ENCODE measurements around the gene BCLAF1. TPM values are rescaled to one million over a fixed set of nuclear protein-coding genes. Genes with fewer than 3 reads are reported as not detected.

Gene BCLAF1
- total and polyA plus RNA-seq, 9 of the 15 experiments (the other 6 are each of a cell fraction or from before 2014, with no cell fraction given) = 65.4 to 286 (median 165) TPM

DNA sequence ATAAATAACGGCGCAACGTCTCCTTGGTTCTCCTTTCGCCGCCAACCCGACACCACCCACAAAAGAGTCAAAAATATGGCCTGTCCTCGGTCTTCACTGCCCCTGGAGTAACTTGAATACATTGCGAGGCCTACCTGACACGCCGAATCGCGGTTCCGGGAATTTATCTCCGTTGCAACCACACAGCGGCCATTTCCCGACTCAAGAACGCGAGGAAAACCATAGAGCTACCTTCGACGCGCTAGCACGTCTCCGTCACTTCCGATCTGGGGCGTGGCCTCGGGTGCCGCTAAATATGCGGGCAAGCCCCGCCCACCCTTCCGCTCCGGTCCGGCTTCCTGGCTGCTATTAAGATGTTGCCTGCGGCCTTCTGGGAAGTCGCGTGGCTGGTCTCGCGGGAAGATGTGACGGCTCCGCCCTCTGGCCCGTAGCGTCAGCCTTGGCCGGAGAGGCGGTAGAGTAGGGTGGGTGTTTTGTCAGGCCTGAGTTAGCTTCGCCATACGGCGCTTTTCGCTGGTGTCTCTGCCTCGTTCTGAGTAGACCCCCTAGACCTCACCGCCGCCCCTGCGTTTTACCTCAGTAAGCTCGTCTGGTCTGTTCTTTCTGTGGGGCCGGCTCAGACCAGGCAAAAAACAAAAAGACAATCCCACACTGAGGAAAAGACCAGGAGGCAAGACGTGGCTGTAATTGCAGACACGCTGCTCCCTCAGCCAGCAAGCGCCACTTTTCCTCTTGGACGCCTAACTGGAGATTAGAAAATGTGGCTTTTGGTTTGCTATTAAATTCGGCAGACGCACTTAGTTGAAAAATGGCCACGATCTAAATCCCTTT lies at the start of gene BCLAF1 (continued):
- TF ChIP-seq, protein P1, sequence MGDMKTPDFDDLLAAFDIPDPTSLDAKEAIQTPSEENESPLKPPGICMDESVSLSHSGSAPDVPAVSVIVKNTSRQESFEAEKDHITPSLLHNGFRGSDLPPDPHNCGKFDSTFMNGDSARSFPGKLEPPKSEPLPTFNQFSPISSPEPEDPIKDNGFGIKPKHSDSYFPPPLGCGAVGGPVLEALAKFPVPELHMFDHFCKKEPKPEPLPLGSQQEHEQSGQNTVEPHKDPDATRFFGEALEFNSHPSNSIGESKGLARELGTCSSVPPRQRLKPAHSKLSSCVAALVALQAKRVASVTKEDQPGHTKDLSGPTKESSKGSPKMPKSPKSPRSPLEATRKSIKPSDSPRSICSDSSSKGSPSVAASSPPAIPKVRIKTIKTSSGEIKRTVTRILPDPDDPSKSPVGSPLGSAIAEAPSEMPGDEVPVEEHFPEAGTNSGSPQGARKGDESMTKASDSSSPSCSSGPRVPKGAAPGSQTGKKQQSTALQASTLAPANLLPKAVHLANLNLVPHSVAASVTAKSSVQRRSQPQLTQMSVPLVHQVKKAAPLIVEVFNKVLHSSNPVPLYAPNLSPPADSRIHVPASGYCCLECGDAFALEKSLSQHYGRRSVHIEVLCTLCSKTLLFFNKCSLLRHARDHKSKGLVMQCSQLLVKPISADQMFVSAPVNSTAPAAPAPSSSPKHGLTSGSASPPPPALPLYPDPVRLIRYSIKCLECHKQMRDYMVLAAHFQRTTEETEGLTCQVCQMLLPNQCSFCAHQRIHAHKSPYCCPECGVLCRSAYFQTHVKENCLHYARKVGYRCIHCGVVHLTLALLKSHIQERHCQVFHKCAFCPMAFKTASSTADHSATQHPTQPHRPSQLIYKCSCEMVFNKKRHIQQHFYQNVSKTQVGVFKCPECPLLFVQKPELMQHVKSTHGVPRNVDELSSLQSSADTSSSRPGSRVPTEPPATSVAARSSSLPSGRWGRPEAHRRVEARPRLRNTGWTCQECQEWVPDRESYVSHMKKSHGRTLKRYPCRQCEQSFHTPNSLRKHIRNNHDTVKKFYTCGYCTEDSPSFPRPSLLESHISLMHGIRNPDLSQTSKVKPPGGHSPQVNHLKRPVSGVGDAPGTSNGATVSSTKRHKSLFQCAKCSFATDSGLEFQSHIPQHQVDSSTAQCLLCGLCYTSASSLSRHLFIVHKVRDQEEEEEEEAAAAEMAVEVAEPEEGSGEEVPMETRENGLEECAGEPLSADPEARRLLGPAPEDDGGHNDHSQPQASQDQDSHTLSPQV (IDR thresholded peaks at IDR 0.05) = 0 out of 2 replicates have a peak, but pooled peaks have one; percentile 86
- TF ChIP-seq ZNF23 (CRISPR knock-in tag; IDR thresholded peaks at IDR 0.05) (0 out of 2 replicates have a peak, but pooled peaks have one; percentile 57), ZNF445 (CRISPR knock-in tag; IDR thresholded peaks at IDR 0.05; ENCODE audit: low read depth) (no peak), ZNF766 (CRISPR knock-in tag; conservative IDR thresholded peaks at IDR 0.05) (peak; percentile 63; the same call in 1 of the 2 replicates), ZNF354B (CRISPR knock-in tag; IDR thresholded peaks at IDR 0.05) (peak; percentile 55; the same call in 1 of the 2 replicates), MYNN (IDR thresholded peaks at IDR 0.05) (no peak; the same call in 1 of the 2 replicates), MYNN (CRISPR knock-in tag; IDR thresholded peaks at IDR 0.05) (no peak), FIP1L1 (IDR thresholded peaks at IDR 0.05; ENCODE audit: low read depth, low read length, poor library complexity, severe bottlenecking) (no peak), ZNF830 (CRISPR knock-in tag; IDR thresholded peaks at IDR 0.05) (peak; percentile 84; the same call in 1 of the 2 replicates), CC2D1A (IDR thresholded peaks at IDR 0.05) (no peak), NR1H2 (CRISPR knock-in tag; IDR thresholded peaks at IDR 0.05) (no peak; the same call in 1 of the 2 replicates), ZNF3 (CRISPR knock-in tag; IDR thresholded peaks at IDR 0.05) (no peak), SP2 (IDR thresholded peaks at IDR 0.05; ENCODE audit: extremely low read depth, low read depth, low read length, poor library complexity, severe bottlenecking) (peak; percentile 11), NR3C1 (CRISPR knock-in tag; IDR thresholded peaks at IDR 0.05) (no peak), ZNF165 (CRISPR knock-in tag; IDR thresholded peaks at IDR 0.05; ENCODE audit: borderline replicate concordance) (peak; percentile 86; the same call in 1 of the 2 replicates), POU5F1 (IDR thresholded peaks at IDR 0.05; ENCODE audit: borderline replicate concordance, low read depth, low read length, partially characterized antibody) (no peak), ZBTB8A (IDR thresholded peaks at IDR 0.05; ENCODE audit: partially characterized antibody) (no peak), OTX1 (CRISPR knock-in tag; IDR thresholded peaks at IDR 0.05) (peak; percentile 96)
- TF ChIP-seq, protein P2, sequence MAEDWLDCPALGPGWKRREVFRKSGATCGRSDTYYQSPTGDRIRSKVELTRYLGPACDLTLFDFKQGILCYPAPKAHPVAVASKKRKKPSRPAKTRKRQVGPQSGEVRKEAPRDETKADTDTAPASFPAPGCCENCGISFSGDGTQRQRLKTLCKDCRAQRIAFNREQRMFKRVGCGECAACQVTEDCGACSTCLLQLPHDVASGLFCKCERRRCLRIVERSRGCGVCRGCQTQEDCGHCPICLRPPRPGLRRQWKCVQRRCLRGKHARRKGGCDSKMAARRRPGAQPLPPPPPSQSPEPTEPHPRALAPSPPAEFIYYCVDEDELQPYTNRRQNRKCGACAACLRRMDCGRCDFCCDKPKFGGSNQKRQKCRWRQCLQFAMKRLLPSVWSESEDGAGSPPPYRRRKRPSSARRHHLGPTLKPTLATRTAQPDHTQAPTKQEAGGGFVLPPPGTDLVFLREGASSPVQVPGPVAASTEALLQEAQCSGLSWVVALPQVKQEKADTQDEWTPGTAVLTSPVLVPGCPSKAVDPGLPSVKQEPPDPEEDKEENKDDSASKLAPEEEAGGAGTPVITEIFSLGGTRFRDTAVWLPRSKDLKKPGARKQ (CRISPR knock-in tag; IDR thresholded peaks at IDR 0.05) = no peak
- TF ChIP-seq, protein P3, sequence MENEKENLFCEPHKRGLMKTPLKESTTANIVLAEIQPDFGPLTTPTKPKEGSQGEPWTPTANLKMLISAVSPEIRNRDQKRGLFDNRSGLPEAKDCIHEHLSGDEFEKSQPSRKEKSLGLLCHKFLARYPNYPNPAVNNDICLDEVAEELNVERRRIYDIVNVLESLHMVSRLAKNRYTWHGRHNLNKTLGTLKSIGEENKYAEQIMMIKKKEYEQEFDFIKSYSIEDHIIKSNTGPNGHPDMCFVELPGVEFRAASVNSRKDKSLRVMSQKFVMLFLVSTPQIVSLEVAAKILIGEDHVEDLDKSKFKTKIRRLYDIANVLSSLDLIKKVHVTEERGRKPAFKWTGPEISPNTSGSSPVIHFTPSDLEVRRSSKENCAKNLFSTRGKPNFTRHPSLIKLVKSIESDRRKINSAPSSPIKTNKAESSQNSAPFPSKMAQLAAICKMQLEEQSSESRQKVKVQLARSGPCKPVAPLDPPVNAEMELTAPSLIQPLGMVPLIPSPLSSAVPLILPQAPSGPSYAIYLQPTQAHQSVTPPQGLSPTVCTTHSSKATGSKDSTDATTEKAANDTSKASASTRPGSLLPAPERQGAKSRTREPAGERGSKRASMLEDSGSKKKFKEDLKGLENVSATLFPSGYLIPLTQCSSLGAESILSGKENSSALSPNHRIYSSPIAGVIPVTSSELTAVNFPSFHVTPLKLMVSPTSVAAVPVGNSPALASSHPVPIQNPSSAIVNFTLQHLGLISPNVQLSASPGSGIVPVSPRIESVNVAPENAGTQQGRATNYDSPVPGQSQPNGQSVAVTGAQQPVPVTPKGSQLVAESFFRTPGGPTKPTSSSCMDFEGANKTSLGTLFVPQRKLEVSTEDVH (IDR thresholded peaks at IDR 0.05; ENCODE audit: low read depth, partially characterized antibody) = no peak
